ENCODE data around the gene KRTAP2-1. TPM values are rescaled to one million over a fixed set of nuclear protein-coding genes. Genes with fewer than 3 reads are reported as not detected.
"Not testable (repeated sequence)": the region's sequence is repeated elsewhere in the genome, so short reads cannot be mapped to it uniquely, and the experiment has no call there.

The KRTAP2-1 gene
- total RNA-seq, 1 donor from 2014 or later: not detected

DNA sequence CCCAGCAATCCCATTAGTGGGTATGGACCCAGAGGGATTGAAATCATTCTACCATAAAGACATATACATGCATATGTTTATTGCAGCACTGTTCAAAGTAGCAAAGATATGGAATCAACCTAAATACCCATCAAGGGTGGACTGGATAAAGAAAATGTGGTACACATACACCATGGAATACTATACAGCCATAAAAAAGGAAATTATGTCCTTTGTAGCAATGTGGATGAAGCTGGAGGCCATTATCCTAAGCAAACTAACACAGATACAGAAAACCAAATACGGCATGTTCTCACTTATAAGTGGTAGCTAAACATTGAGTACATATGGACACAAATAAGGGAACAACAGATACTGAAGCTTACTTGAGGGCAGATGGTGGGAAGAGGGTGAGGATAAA lies 10.4 kb upstream of the KRTAP2-1 start:
- Histone ChIP-seq H3K4me3 (ENCODE audit: low read depth, low read length) (no peak overlapping the region), H3K36me3 (ENCODE audit: control insufficient read depth, insufficient read depth, low read length) (no peaks in the 10 kb centered on the region), H3K27me3 (ENCODE audit: control insufficient read depth, insufficient read depth, low read length) (no peaks in the 10 kb centered on the region)
- DNase-seq (ENCODE audit: low read depth): no peak
- no peak for FAIRE-seq
- TF ChIP-seq, protein P1, sequence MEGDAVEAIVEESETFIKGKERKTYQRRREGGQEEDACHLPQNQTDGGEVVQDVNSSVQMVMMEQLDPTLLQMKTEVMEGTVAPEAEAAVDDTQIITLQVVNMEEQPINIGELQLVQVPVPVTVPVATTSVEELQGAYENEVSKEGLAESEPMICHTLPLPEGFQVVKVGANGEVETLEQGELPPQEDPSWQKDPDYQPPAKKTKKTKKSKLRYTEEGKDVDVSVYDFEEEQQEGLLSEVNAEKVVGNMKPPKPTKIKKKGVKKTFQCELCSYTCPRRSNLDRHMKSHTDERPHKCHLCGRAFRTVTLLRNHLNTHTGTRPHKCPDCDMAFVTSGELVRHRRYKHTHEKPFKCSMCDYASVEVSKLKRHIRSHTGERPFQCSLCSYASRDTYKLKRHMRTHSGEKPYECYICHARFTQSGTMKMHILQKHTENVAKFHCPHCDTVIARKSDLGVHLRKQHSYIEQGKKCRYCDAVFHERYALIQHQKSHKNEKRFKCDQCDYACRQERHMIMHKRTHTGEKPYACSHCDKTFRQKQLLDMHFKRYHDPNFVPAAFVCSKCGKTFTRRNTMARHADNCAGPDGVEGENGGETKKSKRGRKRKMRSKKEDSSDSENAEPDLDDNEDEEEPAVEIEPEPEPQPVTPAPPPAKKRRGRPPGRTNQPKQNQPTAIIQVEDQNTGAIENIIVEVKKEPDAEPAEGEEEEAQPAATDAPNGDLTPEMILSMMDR (IDR thresholded peaks at IDR 0.05; ENCODE audit: insufficient read depth, low read length, severe bottlenecking): no peak

DNA sequence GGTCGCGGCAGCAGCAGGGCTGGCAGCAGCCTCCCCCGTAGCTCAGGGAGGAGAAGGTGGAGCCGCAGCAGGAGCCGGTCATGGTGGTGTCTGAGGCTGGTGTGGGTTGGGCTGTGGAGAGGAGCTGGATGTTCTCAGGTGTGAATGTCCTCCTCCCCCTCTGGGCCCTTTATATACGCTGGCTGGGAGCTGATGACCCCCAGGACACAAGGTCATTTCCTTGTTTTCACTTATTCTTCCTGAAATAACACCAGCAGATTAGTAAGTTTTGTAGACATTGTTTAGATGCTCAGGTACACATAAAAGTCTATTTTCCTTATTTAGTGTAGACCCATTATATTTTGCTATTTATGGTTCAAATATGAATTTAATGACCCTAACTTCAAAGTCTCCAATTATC lies 8.0 kb upstream of the KRTAP2-1 start, which contains the start of gene KRTAP2-2:
TSS of gene KRTAP2-2 (minus strand) at position 101 of the 400 bp plus-strand sequence. CDS start at position 82, 19 bp downstream.
- not testable (repeated sequence) for H3K36me3 ChIP-seq (ENCODE audit: control insufficient read depth, insufficient read depth, low read length); DNase-seq (ENCODE audit: low read depth); FAIRE-seq; H3K27me3 ChIP-seq (ENCODE audit: control insufficient read depth, insufficient read depth, low read length); H3K4me3 ChIP-seq (ENCODE audit: low read depth, low read length)

GRCh38 chr17:41054556-41054955 lies 7.4 kb upstream of the KRTAP2-1 start:
- not testable (repeated sequence) for DNase-seq (ENCODE audit: low read depth); H3K4me3 ChIP-seq (ENCODE audit: low read depth, low read length); H3K27me3 ChIP-seq (ENCODE audit: control insufficient read depth, insufficient read depth, low read length); H3K36me3 ChIP-seq (ENCODE audit: control insufficient read depth, insufficient read depth, low read length)
- FAIRE-seq: peak; percentile 23

- Histone ChIP-seq H3K36me3 (ENCODE audit: control insufficient read depth, insufficient read depth, low read length) (no peaks in the 10 kb centered on the region), H3K4me3 (ENCODE audit: low read depth, low read length) (no peak overlapping the region), H3K27me3 (ENCODE audit: control insufficient read depth, insufficient read depth, low read length) (no peaks in the 10 kb centered on the region)
- DNase-seq (ENCODE audit: low read depth): no peak
- no peak for FAIRE-seq
- TF ChIP-seq, protein P1 (IDR thresholded peaks at IDR 0.05; ENCODE audit: insufficient read depth, low read length, severe bottlenecking): no peak
Measured at GRCh38 chr17:41054025-41054424, 6.9 kb upstream of the KRTAP2-1 start.

DNA sequence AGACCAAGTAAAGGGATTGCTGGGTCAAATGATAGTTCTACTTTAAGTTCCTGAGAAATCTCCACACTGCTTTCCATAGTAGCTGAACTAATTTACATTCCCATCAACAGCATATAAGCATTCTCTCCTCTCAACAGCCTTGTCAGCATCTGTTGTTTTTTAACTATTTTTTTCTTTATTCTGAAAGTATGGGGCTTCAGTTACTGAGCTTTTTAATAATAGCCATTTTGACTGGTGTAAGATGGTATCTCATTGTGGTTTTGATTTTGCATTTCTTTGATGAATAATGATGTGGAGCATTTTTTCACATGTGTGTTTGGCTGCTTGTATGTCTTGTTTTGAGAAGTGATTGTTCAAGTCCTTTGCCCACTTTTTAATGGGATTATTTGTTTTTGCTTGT lies 5.5 kb upstream of the KRTAP2-1 start:
- H3K4me3 ChIP-seq (ENCODE audit: low read depth, low read length): no peak overlapping the region
- FAIRE-seq: no peak
- DNase-seq (ENCODE audit: low read depth): no peak
- no peaks in the 10 kb centered on the region for H3K27me3 ChIP-seq (ENCODE audit: control insufficient read depth, insufficient read depth, low read length)
- no peaks in the 10 kb centered on the region for H3K36me3 ChIP-seq (ENCODE audit: control insufficient read depth, insufficient read depth, low read length)
- TF ChIP-seq, protein P1 (IDR thresholded peaks at IDR 0.05; ENCODE audit: insufficient read depth, low read length, severe bottlenecking): no peak

DNA sequence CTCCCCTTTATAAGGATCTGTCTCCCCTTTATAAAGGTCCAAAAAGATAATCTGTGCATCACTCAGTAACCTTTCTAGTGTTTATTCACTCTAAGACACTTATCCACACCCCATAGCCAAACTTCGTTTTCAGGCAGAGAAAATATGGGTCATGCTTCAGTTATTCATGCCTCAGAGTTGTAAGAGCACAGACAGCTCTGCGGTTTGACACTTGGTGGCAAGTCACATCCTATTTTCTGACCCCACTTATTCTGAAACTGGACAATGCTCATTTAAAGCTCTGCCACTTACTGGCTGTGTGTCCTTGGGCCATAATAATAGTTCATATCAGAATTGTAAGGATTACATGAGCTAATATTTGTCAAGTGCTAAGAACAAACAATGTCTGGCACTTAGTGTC lies 2.0 kb upstream of the KRTAP2-1 start:
- Histone ChIP-seq H3K36me3 (ENCODE audit: control insufficient read depth, insufficient read depth, low read length) (no peaks in the 10 kb centered on the region), H3K27me3 (ENCODE audit: control insufficient read depth, insufficient read depth, low read length) (no peaks in the 10 kb centered on the region), H3K4me3 (ENCODE audit: low read depth, low read length) (no peak overlapping the region)
- FAIRE-seq (peak; percentile 23), DNase-seq (ENCODE audit: low read depth) (no peak)
- TF ChIP-seq, protein P1 (IDR thresholded peaks at IDR 0.05; ENCODE audit: insufficient read depth, low read length, severe bottlenecking): no peak

- Histone ChIP-seq H3K36me3 (ENCODE audit: control insufficient read depth, insufficient read depth, low read length) (no peaks in the 10 kb centered on the region), H3K4me3 (ENCODE audit: low read depth, low read length) (no peak overlapping the region), H3K27me3 (ENCODE audit: control insufficient read depth, insufficient read depth, low read length) (no peaks in the 10 kb centered on the region)
- peak; percentile 31 for DNase-seq (ENCODE audit: low read depth)
- TF ChIP-seq, protein P1 (IDR thresholded peaks at IDR 0.05; ENCODE audit: insufficient read depth, low read length, severe bottlenecking): no peak
- no peak for FAIRE-seq
Measured at GRCh38 chr17:41048441-41048840, 1.3 kb upstream of the KRTAP2-1 start.
